Stimulated activated CD4-positive, alpha-beta T cell treated with anti-CD3 and anti-CD28 coated beads, Interleukin-15, amount 100 ng/mL, for 24 hours (primary cell): ENCODE measurements around the gene OR12D3.
"Not testable (repeated sequence)": the region's sequence is repeated elsewhere in the genome, so short reads cannot be mapped to it uniquely, and the experiment has no call there.

Source experiments
- DNase-seq: peaks from one replicate; pipeline ENCODE4 v3.0.0-alpha.2; 2020

OR12D3 gene

GRCh38 chr6:29375191-29375590 lies at the start of gene OR12D3:
OR12D3 (minus strand) TSS chr6:29375291; CDS start chr6:29375287, 4 bp downstream.
- no peak for DNase-seq

GRCh38 chr6:29424575-29424974 lies 49.5 kb upstream of the OR12D3 start:
- DNase-seq, result no peak

GRCh38 chr6:29424168-29424567 lies 49.1 kb upstream of the OR12D3 start:
- DNase-seq, result no peak

GRCh38 chr6:29419516-29419915 lies 44.4 kb upstream of the OR12D3 start:
- no peak for DNase-seq

- DNase-seq, result no peak
These were observed 39.5 kb upstream of the OR12D3 start, which contains the start of gene OR12D1 for GRCh38 chr6:29414588-29414987. OR12D1 (plus strand) TSS chr6:29414928.

GRCh38 chr6:29403801-29404200 lies 28.7 kb upstream of the OR12D3 start:
- DNase-seq, result no peak

- DNase-seq, result no peak
These were observed 24.4 kb upstream of the OR12D3 start for GRCh38 chr6:29399525-29399924.

- no peak for DNase-seq
These were observed 20.2 kb upstream of the OR12D3 start, which contains the start of gene OR12D2 for GRCh38 chr6:29395331-29395730. OR12D2 (plus strand) TSS chr6:29395631; CDS start chr6:29396700, 1,069 bp downstream.

- no peak for DNase-seq
These were observed 13.4 kb upstream of the OR12D3 start for GRCh38 chr6:29388533-29388932.

- DNase-seq, result no peak
These were observed 912 bp upstream of the OR12D3 start for GRCh38 chr6:29376003-29376402.

- DNase-seq, result no peak
These were observed 6.3 kb downstream of the OR12D3 start, which contains the start of gene OR5V1 for GRCh38 chr6:29368765-29369164. OR5V1 (minus strand) TSS chr6:29368865; CDS start chr6:29356195, 12,670 bp downstream.

GRCh38 chr6:29355603-29356002 lies 19.5 kb downstream of the OR12D3 start:
- DNase-seq, result no peak

- no peak for DNase-seq
These were observed 20.1 kb downstream of the OR12D3 start for GRCh38 chr6:29354980-29355379.

- DNase-seq, result not testable (repeated sequence)
These were observed 25.7 kb downstream of the OR12D3 start for GRCh38 chr6:29349348-29349747.

- DNase-seq, result no peak
These were observed 29.7 kb downstream of the OR12D3 start for GRCh38 chr6:29345380-29345779.

GRCh38 chr6:29336269-29336668 lies 38.8 kb downstream of the OR12D3 start:
- DNase-seq, result no peak

- DNase-seq, result no peak
These were observed 42.4 kb downstream of the OR12D3 start for GRCh38 chr6:29332676-29333075.

- no peak for DNase-seq
These were observed 49.3 kb downstream of the OR12D3 start for GRCh38 chr6:29325777-29326176.
